Smooth muscle cell (in vitro differentiated cells): ENCODE results near the gene PLSCR2. TPM values are rescaled to one million over a fixed set of nuclear protein-coding genes. Genes with fewer than 3 reads are reported as not detected.
"Not testable (repeated sequence)": the region's sequence is repeated elsewhere in the genome, so short reads cannot be mapped to it uniquely, and the experiment has no call there.

ENCODE experiments used
- DNase-seq: peaks from one replicate; lab custom pipeline; 2025; ENCODE audit not compliant: unreplicated experiment; lab: John Stamatoyannopoulos, UW
- H2AFZ ChIP-seq: fragments of 200-600 bp; sonication (generic); 2 replicates; pipeline ENCODE4 v1.6.0; 2016; ENCODE audit warnings: antibody characterized with exemption, low read depth, mild to moderate bottlenecking
- H3F3A ChIP-seq: fragments of 200-600 bp; sonication (generic); 2 replicates; pipeline ENCODE4 v1.6.0; 2017; ENCODE audit warnings: antibody characterized with exemption, low read depth
- H3K27ac ChIP-seq: fragments of 200-600 bp; sonication (generic); 2 replicates; pipeline ENCODE4 v1.5.1; 2016; ENCODE audit warnings: low read depth, mild to moderate bottlenecking
- H3K27me3 ChIP-seq: fragments of 200-600 bp; sonication (generic); 2 replicates; pipeline ENCODE4 v1.6.1; 2016; ENCODE audit warnings: low read depth, mild to moderate bottlenecking
- H3K36me3 ChIP-seq: fragments of 200-600 bp; sonication (generic); 2 replicates; pipeline ENCODE4 v1.5.1; 2016; ENCODE audit warnings: low read depth
- H3K4me1 ChIP-seq: fragments of 200-600 bp; sonication (generic); 2 replicates; pipeline ENCODE4 v1.5.1; 2016; ENCODE audit warnings: low read depth
- H3K4me2 ChIP-seq: fragments of 200-600 bp; sonication (generic); 2 replicates; pipeline ENCODE4 v1.6.0; 2016; ENCODE audit warnings: mild to moderate bottlenecking
- H3K4me3 ChIP-seq: fragments of 200-600 bp; sonication (generic); 2 replicates; pipeline ENCODE4 v1.5.1; 2016; ENCODE audit warnings: mild to moderate bottlenecking
- H3K79me2 ChIP-seq: fragments of 200-600 bp; sonication (generic); 2 replicates; pipeline ENCODE4 v1.6.0; 2016; ENCODE audit warnings: low read depth, mild to moderate bottlenecking
- H3K9ac ChIP-seq: fragments of 200-600 bp; sonication (generic); 2 replicates; pipeline ENCODE4 v1.6.0; 2016; ENCODE audit warnings: low read depth
- H3K9me3 ChIP-seq: fragments of 200-600 bp; sonication (generic); replicated peaks from 2 replicates; pipeline ENCODE4 v1.5.1; 2016; ENCODE audit warnings: low read depth
- H4K20me1 ChIP-seq: fragments of 200-600 bp; sonication (generic); 2 replicates; pipeline ENCODE4 v1.6.0; 2016; ENCODE audit warnings: low read depth
- WGBS: methylation state at CpG from one replicate; pipeline ENCODE4 v1.1.7; 2016; ENCODE audit warnings: low lambda C conversion rate; 5-methylcytosine and 5-hydroxymethylcytosine counted together
- polyA plus RNA-seq: library from polyadenylated mRNA; unstranded; fragments of >200 nt; fragmentation: Nextera tagmentation; extraction: Ambion mirVana; gene quantifications from 2 replicates; pipeline ENCODE4 v1.2.1, GENCODE V29; 2016
- total RNA-seq: library from RNA; depleted of rRNA; stranded (reverse); fragments of >200 nt; gene quantifications from 2 replicates; pipeline ENCODE4 v1.2.3, GENCODE V29; 2014
- TF ChIP-seq, protein P1 (sequence below): fragments of 200-600 bp; sonication (generic); IDR thresholded peaks from 2 replicates; pipeline ENCODE4 v1.5.1; 2017; ENCODE audit warnings: borderline replicate concordance, mild to moderate bottlenecking, antibody characterized with exemption; ENCODE audit not compliant: insufficient read depth, poor library complexity, severe bottlenecking

PLSCR2 gene
- total and polyA plus RNA-seq, 2 experiments from 2014 or later: 0.58 TPM; not detected in 1

DNA sequence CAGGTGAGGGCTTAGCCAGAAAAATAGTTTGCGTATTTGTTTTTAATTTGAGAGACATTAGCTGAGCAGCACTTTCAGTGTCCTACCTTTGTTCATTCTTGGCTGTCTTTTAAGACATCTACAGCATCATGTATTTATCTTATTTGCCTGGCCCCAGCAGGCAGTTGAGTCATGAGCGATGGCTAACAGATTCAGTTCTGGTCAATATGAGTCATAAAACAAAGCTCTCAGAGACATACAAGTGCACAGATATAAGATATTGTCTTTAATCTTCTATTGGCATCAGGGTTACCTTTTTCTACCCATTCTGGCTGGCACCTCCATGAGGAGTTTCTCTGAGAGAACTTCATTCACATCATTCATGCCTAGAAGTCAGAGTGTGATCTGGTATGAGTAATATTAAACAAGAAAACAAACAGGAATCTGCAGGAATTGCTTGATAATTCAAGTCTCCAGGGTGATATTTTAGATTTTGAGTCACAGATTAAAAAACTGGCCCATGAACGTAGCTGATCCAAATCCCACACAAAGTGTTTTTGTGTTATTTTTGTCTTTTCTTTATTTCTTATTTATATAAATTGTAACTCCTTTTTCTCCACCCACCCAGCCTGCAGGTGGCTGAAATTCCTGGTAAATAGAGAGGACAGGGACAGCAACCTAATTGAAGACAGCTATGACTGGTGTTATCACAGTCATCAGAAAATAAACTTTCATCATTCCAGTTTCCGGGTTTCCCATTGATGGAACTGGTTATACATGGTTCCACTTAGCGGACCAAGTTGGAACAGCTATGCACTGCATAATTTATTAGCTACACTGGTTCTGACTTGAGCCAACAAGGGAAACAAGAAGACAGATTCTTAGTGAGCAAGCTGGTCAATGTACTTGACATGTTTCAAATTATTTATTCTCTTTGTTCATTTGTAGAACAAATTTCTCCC is 47.3 kb downstream of the PLSCR2 start:
- Histone ChIP-seq H3K79me2 (no peaks in the 10 kb centered on the region), H4K20me1 (no peaks in the 10 kb centered on the region), H3F3A (no peaks in the 10 kb centered on the region), H3K36me3 (no peaks in the 10 kb centered on the region), H3K4me1 (no peaks in the 10 kb centered on the region), H3K9me3 (no peaks in the 10 kb centered on the region), H3K4me3 (no peak overlapping the region), H2AFZ (no peak overlapping the region), H3K27ac (peak overlapping the region; percentile 80), H3K4me2 (peak overlapping the region; percentile 62), H3K9ac (peak overlapping the region; percentile 29), H3K27me3 (no peaks in the 10 kb centered on the region)
- TF ChIP-seq, protein P1, sequence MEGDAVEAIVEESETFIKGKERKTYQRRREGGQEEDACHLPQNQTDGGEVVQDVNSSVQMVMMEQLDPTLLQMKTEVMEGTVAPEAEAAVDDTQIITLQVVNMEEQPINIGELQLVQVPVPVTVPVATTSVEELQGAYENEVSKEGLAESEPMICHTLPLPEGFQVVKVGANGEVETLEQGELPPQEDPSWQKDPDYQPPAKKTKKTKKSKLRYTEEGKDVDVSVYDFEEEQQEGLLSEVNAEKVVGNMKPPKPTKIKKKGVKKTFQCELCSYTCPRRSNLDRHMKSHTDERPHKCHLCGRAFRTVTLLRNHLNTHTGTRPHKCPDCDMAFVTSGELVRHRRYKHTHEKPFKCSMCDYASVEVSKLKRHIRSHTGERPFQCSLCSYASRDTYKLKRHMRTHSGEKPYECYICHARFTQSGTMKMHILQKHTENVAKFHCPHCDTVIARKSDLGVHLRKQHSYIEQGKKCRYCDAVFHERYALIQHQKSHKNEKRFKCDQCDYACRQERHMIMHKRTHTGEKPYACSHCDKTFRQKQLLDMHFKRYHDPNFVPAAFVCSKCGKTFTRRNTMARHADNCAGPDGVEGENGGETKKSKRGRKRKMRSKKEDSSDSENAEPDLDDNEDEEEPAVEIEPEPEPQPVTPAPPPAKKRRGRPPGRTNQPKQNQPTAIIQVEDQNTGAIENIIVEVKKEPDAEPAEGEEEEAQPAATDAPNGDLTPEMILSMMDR: no peak
- 70% methylated on average over 5 of the region's 5 CpGs for WGBS
- no peak for DNase-seq

DNA sequence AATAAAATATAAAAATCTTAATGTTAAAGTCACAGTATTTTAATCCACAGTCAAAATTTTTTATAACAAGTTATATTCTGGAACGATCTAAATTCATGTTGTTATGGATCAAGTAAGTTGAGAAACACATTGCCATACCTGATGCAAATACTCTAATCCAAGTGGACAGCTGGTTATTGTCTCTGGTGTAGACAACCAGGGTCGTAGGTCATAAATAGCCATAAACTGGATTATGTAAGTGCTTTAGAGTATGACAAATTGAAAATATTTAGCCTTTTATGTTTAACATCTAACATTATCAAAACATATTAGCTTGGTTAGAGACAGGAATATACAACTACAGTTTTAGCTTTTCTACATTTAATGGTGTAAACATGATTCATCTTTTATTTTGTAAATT is 53.0 kb downstream of the PLSCR2 start:
- Histone ChIP-seq H3K4me2 (no peak overlapping the region), H3F3A (no peaks in the 10 kb centered on the region), H2AFZ (no peak overlapping the region), H3K27me3 (no peaks in the 10 kb centered on the region), H3K4me1 (no peaks in the 10 kb centered on the region), H3K27ac (no peak overlapping the region), H4K20me1 (no peaks in the 10 kb centered on the region), H3K36me3 (no peaks in the 10 kb centered on the region), H3K9me3 (no peaks in the 10 kb centered on the region), H3K4me3 (no peak overlapping the region), H3K79me2 (no peaks in the 10 kb centered on the region), H3K9ac (no peak overlapping the region)
- 91% methylated on average over 2 of the region's 2 CpGs for WGBS
- TF ChIP-seq, protein P1: no peak
- DNase-seq: no peak

- Histone ChIP-seq H2AFZ (no peak overlapping the region), H3K36me3 (no peaks in the 10 kb centered on the region), H3K27me3 (no peaks in the 10 kb centered on the region), H3K9ac (no peak overlapping the region), H3K27ac (no peak overlapping the region), H3K79me2 (no peaks in the 10 kb centered on the region), H3K4me2 (no peak overlapping the region), H3K4me3 (no peak overlapping the region), H4K20me1 (no peaks in the 10 kb centered on the region), H3F3A (no peaks in the 10 kb centered on the region), H3K9me3 (no peaks in the 10 kb centered on the region), H3K4me1 (no peaks in the 10 kb centered on the region)
- no peak for DNase-seq
- TF ChIP-seq, protein P1: no peak
- WGBS: 88% methylated on average over 1 of the region's 1 CpG
Observed at GRCh38 chr3:146414010-146414409, 55.4 kb downstream of the PLSCR2 start.

GRCh38 chr3:146412711-146413110 is 56.6 kb downstream of the PLSCR2 start:
- H3K9ac ChIP-seq, H3K4me1 ChIP-seq, DNase-seq, H3K27me3 ChIP-seq, H3K79me2 ChIP-seq, H3K36me3 ChIP-seq, H3F3A ChIP-seq, H3K27ac ChIP-seq, H4K20me1 ChIP-seq, H3K4me2 ChIP-seq, H2AFZ ChIP-seq, H3K4me3 ChIP-seq, H3K9me3 ChIP-seq: not testable (repeated sequence)
- WGBS: 95% methylated on average over 5 of the region's 5 CpGs
